ENCODE data around the gene ADCYAP1.

Gene ADCYAP1

GRCh38 chr18:955384-956066 is 50.9 kb downstream of the ADCYAP1 start:
- no peaks in the 10 kb centered on the region for H3K79me1 ChIP-seq (ENCODE audit: low read length)
- no peaks in the 10 kb centered on the region for H3K27me3 ChIP-seq (ENCODE audit: insufficient read depth, low read length)
- no peak overlapping the region for H3K4me2 ChIP-seq (ENCODE audit: low read length)
- no peak overlapping the region for H3K23ac ChIP-seq (ENCODE audit: low read length)
- peaks cover 0 to 5% of the 10 kb centered on the region in 2 experiments for H3K4me1 ChIP-seq (ENCODE audit: control insufficient read depth in 1 of 2, insufficient read depth in 2 of 2, low read length in 2 of 2)
- H3K4ac ChIP-seq (ENCODE audit: low read depth, low read length) = no peak overlapping the region
- H3K4me3 ChIP-seq (ENCODE audit: low read depth, low read length) = no peak overlapping the region
- no peak overlapping the region for H4K91ac ChIP-seq (ENCODE audit: low read depth, low read length)
- H3K79me2 ChIP-seq (ENCODE audit: control insufficient read depth, insufficient read depth, low read length, poor library complexity) = no peaks in the 10 kb centered on the region
- WGBS (ENCODE audit: extremely low coverage, insufficient coverage, insufficient read length) = no CpG with 5 or more reads among the region's 6 CpGs
- H2BK120ac ChIP-seq (ENCODE audit: insufficient read depth, low read length, poor library complexity) = no peak overlapping the region
- H2AFZ ChIP-seq (ENCODE audit: insufficient read depth, low read length, poor library complexity) = no peak overlapping the region
- no peak overlapping the region for H2BK12ac ChIP-seq (ENCODE audit: low read length)
- no peaks in the 10 kb centered on the region for H3K9me3 ChIP-seq (ENCODE audit: insufficient read depth, low read depth, low read length)
- no peaks in the 10 kb centered on the region for H3K36me3 ChIP-seq (ENCODE audit: control insufficient read depth in 1 of 2, insufficient read depth in 2 of 2, low read length in 2 of 2)
- no peak overlapping the region for H3K14ac ChIP-seq (ENCODE audit: low read length)
- H3K9ac ChIP-seq (ENCODE audit: low read length) = no peak overlapping the region
- H2BK5ac ChIP-seq (ENCODE audit: low read depth, low read length, poor library complexity) = no peak overlapping the region
- H3K27ac ChIP-seq (ENCODE audit: low read depth, low read length) = no peak overlapping the region
- H3K18ac ChIP-seq (ENCODE audit: low read length) = no peak overlapping the region
- no peak for DNase-seq
- H2AK5ac ChIP-seq (ENCODE audit: low read length) = no peak overlapping the region
- no peak overlapping the region for H4K8ac ChIP-seq (ENCODE audit: low read depth, low read length)
- no peak overlapping the region for H4K12ac ChIP-seq (ENCODE audit: low read depth, low read length)

- no peak overlapping the region for H2AFZ ChIP-seq (ENCODE audit: insufficient read depth, low read length, poor library complexity)
Observed at GRCh38 chr18:957829-958228, 53.2 kb downstream of the ADCYAP1 start.

GRCh38 chr18:959854-960253 is 55.2 kb downstream of the ADCYAP1 start:
- Histone ChIP-seq H4K12ac (ENCODE audit: low read depth, low read length) (no peak overlapping the region), H3K4me2 (ENCODE audit: low read length) (no peak overlapping the region), H2AK5ac (ENCODE audit: low read length) (no peak overlapping the region), H2BK120ac (ENCODE audit: insufficient read depth, low read length, poor library complexity) (no peak overlapping the region), H3K4ac (ENCODE audit: low read depth, low read length) (no peak overlapping the region), H3K27ac (ENCODE audit: low read depth, low read length) (no peak overlapping the region), H3K36me3 (ENCODE audit: control insufficient read depth in 1 of 2, insufficient read depth in 2 of 2, low read length in 2 of 2) (no peaks in the 10 kb centered on the region), H3K79me1 (ENCODE audit: low read length) (no peaks in the 10 kb centered on the region), H3K23ac (ENCODE audit: low read length) (no peak overlapping the region), H3K9me3 (ENCODE audit: insufficient read depth, low read depth, low read length) (no peaks in the 10 kb centered on the region), H3K27me3 (ENCODE audit: insufficient read depth, low read length) (no peaks in the 10 kb centered on the region), H3K18ac (ENCODE audit: low read length) (no peak overlapping the region), H2BK12ac (ENCODE audit: low read length) (no peak overlapping the region), H3K79me2 (ENCODE audit: control insufficient read depth, insufficient read depth, low read length, poor library complexity) (no peaks in the 10 kb centered on the region), H2BK5ac (ENCODE audit: low read depth, low read length, poor library complexity) (no peak overlapping the region), H4K91ac (ENCODE audit: low read depth, low read length) (no peak overlapping the region), H3K4me1 (ENCODE audit: control insufficient read depth in 1 of 2, insufficient read depth in 2 of 2, low read length in 2 of 2) (no peaks in the 10 kb centered on the region), H3K9ac (ENCODE audit: low read length) (no peak overlapping the region), H3K4me3 (ENCODE audit: low read depth, low read length) (no peak overlapping the region), H4K8ac (ENCODE audit: low read depth, low read length) (no peak overlapping the region), H2AFZ (ENCODE audit: insufficient read depth, low read length, poor library complexity) (no peak overlapping the region), H3K14ac (ENCODE audit: low read length) (no peak overlapping the region)
- WGBS (ENCODE audit: extremely low coverage, insufficient coverage, insufficient read length) = no CpG with 5 or more reads among the region's 5 CpGs
- DNase-seq = no peak

More at GRCh38 chr18:957829-958228, 53.2 kb downstream of the ADCYAP1 start:
- H3K79me1 ChIP-seq (ENCODE audit: low read length) = no peaks in the 10 kb centered on the region
- H3K18ac ChIP-seq (ENCODE audit: low read length) = no peak overlapping the region
- H4K91ac ChIP-seq (ENCODE audit: low read depth, low read length) = no peak overlapping the region
- no peak overlapping the region for H3K4me2 ChIP-seq (ENCODE audit: low read length)
- DNase-seq = no peak
- no CpG with 5 or more reads among the region's 5 CpGs for WGBS (ENCODE audit: extremely low coverage, insufficient coverage, insufficient read length)
- no peaks in the 10 kb centered on the region for H3K36me3 ChIP-seq (ENCODE audit: control insufficient read depth in 1 of 2, insufficient read depth in 2 of 2, low read length in 2 of 2)
- no peak overlapping the region for H2AK5ac ChIP-seq (ENCODE audit: low read length)
- H3K14ac ChIP-seq (ENCODE audit: low read length) = no peak overlapping the region
- no peak overlapping the region for H4K12ac ChIP-seq (ENCODE audit: low read depth, low read length)
- H4K8ac ChIP-seq (ENCODE audit: low read depth, low read length) = no peak overlapping the region
- H3K9ac ChIP-seq (ENCODE audit: low read length) = no peak overlapping the region
- no peak overlapping the region for H3K27ac ChIP-seq (ENCODE audit: low read depth, low read length)
- H3K4me3 ChIP-seq (ENCODE audit: low read depth, low read length) = no peak overlapping the region
- no peaks in the 10 kb centered on the region for H3K4me1 ChIP-seq (ENCODE audit: control insufficient read depth in 1 of 2, insufficient read depth in 2 of 2, low read length in 2 of 2)
- H3K4ac ChIP-seq (ENCODE audit: low read depth, low read length) = no peak overlapping the region
- H3K79me2 ChIP-seq (ENCODE audit: control insufficient read depth, insufficient read depth, low read length, poor library complexity) = no peaks in the 10 kb centered on the region
- H3K23ac ChIP-seq (ENCODE audit: low read length) = no peak overlapping the region
- no peak overlapping the region for H2BK120ac ChIP-seq (ENCODE audit: insufficient read depth, low read length, poor library complexity)
- no peaks in the 10 kb centered on the region for H3K27me3 ChIP-seq (ENCODE audit: insufficient read depth, low read length)
- H2BK5ac ChIP-seq (ENCODE audit: low read depth, low read length, poor library complexity) = no peak overlapping the region
- H2BK12ac ChIP-seq (ENCODE audit: low read length) = no peak overlapping the region
- H3K9me3 ChIP-seq (ENCODE audit: insufficient read depth, low read depth, low read length) = no peaks in the 10 kb centered on the region
